ENCODE measurements around the gene CTSL. TPM values are rescaled to one million over a fixed set of nuclear protein-coding genes. Genes with fewer than 3 reads are reported as not detected.

Gene CTSL
- total and polyA plus RNA-seq, 2 experiments from 2014 or later: 34.5 to 35.3 TPM

GRCh38 chr9:87770616-87771315, 44.8 kb downstream of the CTSL start:
- H3K27me3 Mint-ChIP-seq (ENCODE audit: insufficient read depth, low read depth, poor library complexity): no peaks in the 10 kb centered on the region
- H3K4me1 Mint-ChIP-seq: peaks cover 6% of the 10 kb centered on the region
- H3K36me3 ChIP-seq (ENCODE audit: insufficient read depth): no peaks in the 10 kb centered on the region
- no peaks in the 10 kb centered on the region for H3K27me3 ChIP-seq (ENCODE audit: insufficient read depth)
- no peak overlapping the region; the same call in 1 of the 2 replicates for H3K4me3 ChIP-seq
- no peaks in the 10 kb centered on the region for H3K36me3 Mint-ChIP-seq (ENCODE audit: low read depth)
- no peaks in the 10 kb centered on the region for H3F3A ChIP-seq (replicated peaks; ENCODE audit: low read depth)
- no peak overlapping the region for H3K4me3 Mint-ChIP-seq
- peak overlapping the region; percentile 83 for H2AFZ ChIP-seq
- peaks cover 19% of the 10 kb centered on the region; the same call in 1 of the 2 replicates for H3K4me1 ChIP-seq (ENCODE audit: insufficient read depth)
- DNase-seq (ENCODE audit: low spot score) (peak; percentile 25), ATAC-seq (no peak; the same call in 2 of the 3 replicates)
- no peak overlapping the region for H3K27ac Mint-ChIP-seq
- peak overlapping the region; percentile 28 for H3K4me2 ChIP-seq
- no peaks in the 10 kb centered on the region for H3K79me2 ChIP-seq (replicated peaks; ENCODE audit: insufficient read depth)
- H4K20me1 ChIP-seq (replicated peaks; ENCODE audit: insufficient read depth): no peaks in the 10 kb centered on the region
- no peak overlapping the region for H3K27ac ChIP-seq (ENCODE audit: low read depth)
- H3K9me3 Mint-ChIP-seq: no peaks in the 10 kb centered on the region
- TF ChIP-seq CTCF (conservative IDR thresholded peaks at IDR 0.05; ENCODE audit: low read depth in 2 of 2) (peak; percentile 26 to 37; a peak in 3 of 4 replicates), EZH2phosphoT487 (IDR thresholded peaks at IDR 0.05; ENCODE audit: unreplicated experiment) (no peak), ZNF331 (CRISPR knock-in tag; IDR thresholded peaks at IDR 0.05; ENCODE audit: low read depth) (no peak), POLR2AphosphoS5 (IDR thresholded peaks at IDR 0.05; ENCODE audit: low read depth) (0 out of 2 replicates have a peak, but pooled peaks have one; percentile 13), STAT1 (IDR thresholded peaks at IDR 0.05; ENCODE audit: unreplicated experiment) (no peak)
- H3K9me2 ChIP-seq (ENCODE audit: insufficient read depth): peaks cover 3% of the 10 kb centered on the region

- Histone ChIP-seq H3K4me3 (no peak overlapping the region; the same call in 1 of the 2 replicates), H3K4me2 (peak overlapping the region; percentile 28), H2AFZ (peak overlapping the region; percentile 86; the same call in 1 of the 2 replicates), H3F3A (replicated peaks; ENCODE audit: low read depth) (no peaks in the 10 kb centered on the region), H3K27me3 (ENCODE audit: insufficient read depth) (no peaks in the 10 kb centered on the region), H4K20me1 (replicated peaks; ENCODE audit: insufficient read depth) (no peaks in the 10 kb centered on the region), H3K36me3 (ENCODE audit: insufficient read depth) (no peaks in the 10 kb centered on the region), H3K27ac (ENCODE audit: low read depth) (no peak overlapping the region), H3K4me1 (ENCODE audit: insufficient read depth) (peaks cover 19% of the 10 kb centered on the region; the same call in 1 of the 2 replicates), H3K9me2 (ENCODE audit: insufficient read depth) (peaks cover 3% of the 10 kb centered on the region), H3K79me2 (replicated peaks; ENCODE audit: insufficient read depth) (no peaks in the 10 kb centered on the region)
- DNase-seq (ENCODE audit: low spot score) (peak; percentile 90), ATAC-seq (peak; percentile 98)
- H3K4me3 Mint-ChIP-seq: no peak overlapping the region
- no peaks in the 10 kb centered on the region for H3K9me3 Mint-ChIP-seq
- H3K27ac Mint-ChIP-seq: no peak overlapping the region
- H3K36me3 Mint-ChIP-seq (ENCODE audit: low read depth): no peaks in the 10 kb centered on the region
- H3K27me3 Mint-ChIP-seq (ENCODE audit: insufficient read depth, low read depth, poor library complexity): no peaks in the 10 kb centered on the region
- no peak for TF ChIP-seq REST (IDR thresholded peaks at IDR 0.05; ENCODE audit: unreplicated experiment)
- no peak for TF ChIP-seq EZH2phosphoT487 (IDR thresholded peaks at IDR 0.05; ENCODE audit: unreplicated experiment)
- peaks cover 6% of the 10 kb centered on the region for H3K4me1 Mint-ChIP-seq
Measured at GRCh38 chr9:87771316-87772006, 45.5 kb downstream of the CTSL start.
